H9 (cell line): ENCODE data around the gene LGALS12. TPM values are rescaled to one million over a fixed set of nuclear protein-coding genes. Genes with fewer than 3 reads are reported as not detected.

Experiments
- DNase-seq: peaks from one replicate; pipeline ENCODE4 v3.0.0-alpha.2; 2017
- H2AFZ ChIP-seq: one replicate; pipeline ENCODE4 v1.6.1; 2013; ENCODE audit warnings: mild to moderate bottlenecking, low read length, control low read depth, moderate library complexity
- H2AK5ac ChIP-seq: 2 replicates; pipeline ENCODE4 v1.6.1; 2013; ENCODE audit warnings: low read length, control low read depth, mixed read lengths; ENCODE audit not compliant: insufficient read length
- H2BK120ac ChIP-seq: one replicate; pipeline ENCODE4 v1.6.1; 2013; ENCODE audit warnings: low read depth, mild to moderate bottlenecking, low read length, control low read depth, inconsistent platforms; ENCODE audit not compliant: poor library complexity, severe bottlenecking
- H2BK12ac ChIP-seq: 2 replicates; pipeline ENCODE4 v1.6.1; 2013; ENCODE audit warnings: low read length, control low read depth, mixed read lengths, low read depth; ENCODE audit not compliant: insufficient read length
- H2BK15ac ChIP-seq: 2 replicates; pipeline ENCODE4 v1.6.1; 2013; ENCODE audit warnings: low read depth, low read length, control low read depth
- H2BK20ac ChIP-seq: one replicate; pipeline ENCODE4 v1.6.1; 2013; ENCODE audit warnings: low read depth, mild to moderate bottlenecking, low read length, control low read depth, inconsistent platforms; ENCODE audit not compliant: poor library complexity, severe bottlenecking
- H2BK5ac ChIP-seq: 2 replicates; pipeline ENCODE4 v1.6.1; 2013; ENCODE audit warnings: low read length, control low read depth, mixed read lengths; ENCODE audit not compliant: insufficient read length
- H3K14ac ChIP-seq: 2 replicates; pipeline ENCODE4 v1.6.1; 2013; ENCODE audit warnings: low read length, control low read depth; ENCODE audit not compliant: insufficient read depth
- H3K18ac ChIP-seq: 2 replicates; pipeline ENCODE4 v1.6.1; 2013; ENCODE audit warnings: low read depth, mild to moderate bottlenecking, mixed read lengths, low read length, control low read depth; ENCODE audit not compliant: insufficient read length
- H3K23ac ChIP-seq: 2 replicates; pipeline ENCODE4 v1.6.1; 2013; ENCODE audit warnings: low read length, control low read depth, mixed read lengths, low read depth; ENCODE audit not compliant: insufficient read length
- H3K23me2 ChIP-seq: 2 replicates; pipeline ENCODE4 v1.6.1; 2013; ENCODE audit warnings: low read depth, mild to moderate bottlenecking, mixed read lengths, low read length, control low read depth; ENCODE audit not compliant: insufficient read length, poor library complexity, severe bottlenecking
- H3K27ac ChIP-seq: 2 replicates; pipeline ENCODE4 v1.5.1; 2013; ENCODE audit warnings: low read length, control low read depth, mixed read lengths, low read depth; ENCODE audit not compliant: insufficient read length
- H3K27me3 ChIP-seq: 2 replicates; pipeline ENCODE4 v1.6.1; 2013; ENCODE audit warnings: low read length, control low read depth, inconsistent platforms; ENCODE audit not compliant: insufficient read depth
- H3K4ac ChIP-seq: 2 replicates; pipeline ENCODE4 v1.6.1; 2013; ENCODE audit warnings: low read depth, mild to moderate bottlenecking, control low read depth, inconsistent platforms, low read length, moderate library complexity
- H3K4me1 ChIP-seq: 2 replicates; pipeline ENCODE4 v1.6.1; 2013; ENCODE audit warnings: low read length, control low read depth, inconsistent platforms; ENCODE audit not compliant: insufficient read depth
- H3K4me2 ChIP-seq: 2 replicates; pipeline ENCODE4 v1.6.1; 2013; ENCODE audit warnings: low read length, control low read depth, mixed read lengths; ENCODE audit not compliant: insufficient read length, insufficient read depth
- H3K56ac ChIP-seq: 2 replicates; pipeline ENCODE4 v1.6.1; 2013; ENCODE audit warnings: low read depth, mild to moderate bottlenecking, mixed read lengths, low read length, control low read depth; ENCODE audit not compliant: insufficient read length
- H3K79me1 ChIP-seq: 2 replicates; pipeline ENCODE4 v1.6.1; 2013; ENCODE audit warnings: low read depth, mild to moderate bottlenecking, moderate library complexity, low read length, control low read depth, inconsistent platforms; ENCODE audit not compliant: insufficient read depth, poor library complexity, severe bottlenecking
- H3K79me2 ChIP-seq: 2 replicates; pipeline ENCODE4 v1.6.1; 2013; ENCODE audit warnings: low read length, control low read depth, inconsistent platforms; ENCODE audit not compliant: insufficient read depth
- H3K9ac ChIP-seq: 2 replicates; pipeline ENCODE4 v1.6.1; 2013; ENCODE audit warnings: low read length, control low read depth, mixed read lengths; ENCODE audit not compliant: insufficient read length; ENCODE audit errors: extremely low read depth
- H3K9me3 ChIP-seq: one replicate; pipeline ENCODE4 v1.6.1; 2013; ENCODE audit warnings: low read depth, low read length, inconsistent platforms; ENCODE audit not compliant: control insufficient read depth
- H3T11ph ChIP-seq: one replicate; pipeline ENCODE4 v1.6.1; 2013; ENCODE audit warnings: mild to moderate bottlenecking, low read length, control low read depth, inconsistent platforms
- H4K20me1 ChIP-seq: one replicate; pipeline ENCODE4 v1.6.1; 2013; ENCODE audit not compliant: control insufficient read depth, insufficient read length, insufficient read depth
- H4K5ac ChIP-seq: 2 replicates; pipeline ENCODE4 v1.6.1; 2013; ENCODE audit warnings: low read depth, mild to moderate bottlenecking, mixed read lengths, low read length, control low read depth; ENCODE audit not compliant: insufficient read length
- H4K8ac ChIP-seq: replicated peaks from 2 replicates; pipeline ENCODE4 v1.6.1; 2013; ENCODE audit warnings: low read length, control low read depth, mixed read lengths, low read depth; ENCODE audit not compliant: insufficient read length
- H4K91ac ChIP-seq: 2 replicates; pipeline ENCODE4 v1.6.1; 2013; ENCODE audit warnings: low read depth, mild to moderate bottlenecking, moderate library complexity, mixed read lengths, low read length, control low read depth; ENCODE audit not compliant: insufficient read length
- H3K27ac Mint-ChIP-seq, 3 experiments: 2 replicates in 2 of 3; 3 replicates in 1 of 3; pipeline ENCODE4 v1.8.0; 2020 to 2021; ENCODE audit warnings: mixed read lengths in 3 of 3, mild to moderate bottlenecking in 1 of 3, moderate library complexity in 1 of 3
- H3K27me3 Mint-ChIP-seq: 2 replicates; pipeline ENCODE4 v1.8.0; 2021; ENCODE audit warnings: low read depth, mild to moderate bottlenecking, moderate library complexity, mixed read lengths
- H3K36me3 Mint-ChIP-seq, 3 experiments: 2 replicates in 2 of 3; 3 replicates in 1 of 3; pipeline ENCODE4 v1.8.0; 2020 to 2021; ENCODE audit warnings: low read depth in 3 of 3, mixed read lengths in 3 of 3; ENCODE audit not compliant: insufficient read depth in 1 of 3
- H3K4me1 Mint-ChIP-seq, 2 experiments: 2 replicates each; pipeline ENCODE4 v1.8.0; 2020; ENCODE audit warnings: mixed read lengths in 2 of 2
- H3K4me3 Mint-ChIP-seq, 2 experiments: 2 replicates in 1 of 2; 3 replicates in 1 of 2; pipeline ENCODE4 v1.8.0; 2020 to 2021; ENCODE audit warnings: mild to moderate bottlenecking in 2 of 2, mixed read lengths in 2 of 2, moderate library complexity in 1 of 2
- H3K9me3 Mint-ChIP-seq, 2 experiments: 2 replicates in 1 of 2; 3 replicates in 1 of 2; pipeline ENCODE4 v1.8.0; 2020; ENCODE audit warnings: mild to moderate bottlenecking in 2 of 2, mixed read lengths in 2 of 2, moderate library complexity in 1 of 2
- CTCF ChIP-seq: fragments of 200-600 bp; sonication (generic); conservative IDR thresholded peaks from 3 replicates; pipeline ENCODE4 v1.8.0; 2021; ENCODE audit warnings: antibody characterized with exemption, mild to moderate bottlenecking
- WGBS: extraction: QIAGEN DNeasy Blood & Tissue Kit; methylation state at CpG from one replicate; pipeline ENCODE4 v1.1.7; 2013; ENCODE audit warnings: missing lambda C conversion rate, low lambda C conversion rate, mixed read lengths; ENCODE audit not compliant: insufficient read length; ENCODE audit errors: extremely low coverage; 5-methylcytosine and 5-hydroxymethylcytosine counted together
- total RNA-seq: library from RNA; stranded (reverse); gene quantifications from 2 replicates; pipeline ENCODE4 v1.2.1, GENCODE V29; 2021

LGALS12 gene
- total RNA-seq, 1 experiment from 2014 or later: 1.9 TPM

GRCh38 chr11:63552921-63553320, 47.0 kb downstream of the LGALS12 start:
- Histone ChIP-seq H3K4ac (no peak overlapping the region), H3K18ac (no peak overlapping the region), H2BK20ac (no peak overlapping the region), H2BK120ac (no peak overlapping the region), H3K9me3 (no peaks in the 10 kb centered on the region), H4K8ac (no peak overlapping the region), H2AFZ (no peak overlapping the region), H2AK5ac (no peak overlapping the region), H3T11ph (no peak overlapping the region), H3K27me3 (no peaks in the 10 kb centered on the region), H2BK5ac (no peak overlapping the region), H3K23ac (no peak overlapping the region), H3K27ac (no peak overlapping the region), H3K56ac (no peak overlapping the region), H3K23me2 (no peaks in the 10 kb centered on the region), H4K91ac (no peak overlapping the region), H3K9ac (no peak overlapping the region), H2BK15ac (no peak overlapping the region), H3K4me2 (no peak overlapping the region), H4K5ac (no peak overlapping the region), H3K14ac (no peak overlapping the region), H2BK12ac (no peak overlapping the region), H4K20me1 (no peaks in the 10 kb centered on the region), H3K4me1 (0 out of 2 replicates have a peak, but pooled peaks cover 4% of the 10 kb centered on the region), H3K79me1 (no peaks in the 10 kb centered on the region), H3K79me2 (no peaks in the 10 kb centered on the region)
- WGBS: no CpG with 5 or more reads among the region's 7 CpGs
- H3K27ac Mint-ChIP-seq: peak overlapping the region in 2 of 3 experiments; percentile 26 to 66; a peak in 2 of 7 replicates
- peaks cover 3 to 9% of the 10 kb centered on the region in 2 experiments; a peak in 2 of 5 replicates for H3K9me3 Mint-ChIP-seq
- H3K36me3 Mint-ChIP-seq: peaks cover 0 to 6% (median 0%) of the 10 kb centered on the region in 3 experiments; a peak in 4 of 7 replicates
- H3K27me3 Mint-ChIP-seq: no peaks in the 10 kb centered on the region
- peak; percentile 56 for DNase-seq
- H3K4me1 Mint-ChIP-seq: peaks cover 36 to 41% of the 10 kb centered on the region in 2 experiments
- no peak for TF ChIP-seq CTCF
- no peak overlapping the region for H3K4me3 Mint-ChIP-seq
